Measurements from ENCODE around the gene LYPD6B. TPM values are rescaled to one million over a fixed set of nuclear protein-coding genes. Genes with fewer than 3 reads are reported as not detected.

The LYPD6B gene
- total and polyA plus RNA-seq, 9 donors, result 0.17 to 17.0 (median 1.2) TPM; not detected in 2

GRCh38 chr2:149205143-149205542, 166.6 kb downstream of the LYPD6B start:
- no peak overlapping the region for H3K4me3 ChIP-seq
- WGBS, 3 donors, result 86 to 89% (median 89%) methylated on average over 8 of the region's 8 CpGs

DNA sequence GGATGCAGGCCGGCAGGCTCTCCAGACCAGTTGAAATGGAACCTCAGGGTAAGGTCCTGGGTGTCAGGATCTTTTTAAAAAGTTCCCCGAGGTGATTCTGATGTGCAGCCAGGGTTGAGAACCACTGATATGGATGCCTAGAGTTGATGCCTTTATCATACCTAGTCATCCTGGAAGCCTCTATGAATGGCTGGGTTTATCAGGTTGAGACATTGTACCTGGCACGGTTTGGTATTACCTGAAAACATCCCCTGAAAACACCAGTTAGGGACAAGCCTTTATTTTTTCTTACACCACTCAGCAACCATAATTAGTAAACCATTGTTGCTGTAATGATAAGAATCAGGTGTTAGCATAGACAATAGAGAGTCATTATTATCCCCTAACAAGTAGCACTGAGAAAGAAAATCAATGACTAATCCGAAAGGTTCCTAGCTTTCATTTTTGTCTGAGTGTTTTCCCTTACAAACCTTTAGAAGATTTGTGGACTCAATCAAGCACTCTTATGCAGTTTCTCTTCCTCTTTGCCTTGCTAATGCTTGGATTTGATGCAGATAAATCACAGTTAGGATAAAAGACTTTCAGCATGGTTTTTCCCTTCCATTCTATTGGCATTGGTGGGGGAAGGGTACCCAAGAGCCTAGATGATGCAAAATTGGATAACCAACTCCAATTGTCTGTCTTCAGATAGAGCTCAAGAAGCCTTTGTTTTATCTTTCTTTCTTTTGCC, 175.4 kb downstream of the LYPD6B start:
- no peak for TF ChIP-seq EP300 (IDR thresholded peaks at IDR 0.05)
- no peak for TF ChIP-seq CTCF (IDR thresholded peaks at IDR 0.05)
- TF ChIP-seq POLR2A (IDR thresholded peaks at IDR 0.05), result no peak
- DNase-seq, result no peak
- intact Hi-C loops (cut with DNase I), result no loop called here
- no peak overlapping the region for H3K27ac ChIP-seq
- H3K4me1 ChIP-seq (ENCODE audit: insufficient read depth), result no peaks in the 10 kb centered on the region
- no peak overlapping the region for H3K4me3 ChIP-seq
- WGBS, 3 donors, result 90 to 93% (median 92%) methylated on average over 4 of the region's 4 CpGs
- H3K9me3 ChIP-seq, result no peaks in the 10 kb centered on the region
- H3K36me3 ChIP-seq, result no peaks in the 10 kb centered on the region
- no peaks in the 10 kb centered on the region for H3K27me3 ChIP-seq

More at GRCh38 chr2:149205143-149205542, 166.6 kb downstream of the LYPD6B start:
- no peak for DNase-seq
- Histone ChIP-seq H3K9me3 (no peaks in the 10 kb centered on the region), H3K27me3 (no peaks in the 10 kb centered on the region), H3K27ac (no peak overlapping the region), H3K36me3 (no peaks in the 10 kb centered on the region), H3K4me1 (ENCODE audit: insufficient read depth) (no peaks in the 10 kb centered on the region)
- intact Hi-C loops (cut with DNase I), result no loop called here
- no peak for TF ChIP-seq CTCF (IDR thresholded peaks at IDR 0.05)
- TF ChIP-seq EP300 (IDR thresholded peaks at IDR 0.05), result no peak
- no peak for TF ChIP-seq POLR2A (IDR thresholded peaks at IDR 0.05)

DNA sequence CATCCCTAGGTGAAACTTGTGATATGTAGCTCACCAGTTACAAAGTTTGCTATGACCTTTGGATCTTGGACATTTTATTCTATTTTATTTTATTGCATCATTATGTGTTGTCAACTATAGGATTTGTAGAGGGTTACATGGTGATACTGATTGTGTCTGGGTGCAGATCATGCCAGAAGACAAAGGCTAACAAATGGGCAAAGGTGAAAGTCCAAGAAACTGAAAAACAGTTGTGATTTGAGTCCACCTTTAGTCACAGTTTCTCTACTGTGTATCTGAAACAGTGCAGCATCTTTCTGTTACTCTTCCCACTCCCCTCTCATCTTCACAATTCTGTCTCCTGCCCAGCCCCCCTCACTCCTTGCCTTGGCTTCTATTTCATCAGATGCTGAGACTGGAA, 180.0 kb downstream of the LYPD6B start:
- TF ChIP-seq POLR2A (IDR thresholded peaks at IDR 0.05) (no peak), CTCF (IDR thresholded peaks at IDR 0.05) (no peak), EP300 (IDR thresholded peaks at IDR 0.05) (no peak)
- no peaks in the 10 kb centered on the region for H3K36me3 ChIP-seq
- H3K4me1 ChIP-seq (ENCODE audit: insufficient read depth), result no peaks in the 10 kb centered on the region
- H3K4me3 ChIP-seq, result no peak overlapping the region
- no peaks in the 10 kb centered on the region for H3K27me3 ChIP-seq
- H3K27ac ChIP-seq, result no peak overlapping the region
- H3K9me3 ChIP-seq, result no peaks in the 10 kb centered on the region
- no peak for DNase-seq
- intact Hi-C loops (cut with DNase I), result no loop called here

GRCh38 chr2:149219856-149220255, 181.4 kb downstream of the LYPD6B start:
- no peak for DNase-seq

More at GRCh38 chr2:149219856-149220255, 181.4 kb downstream of the LYPD6B start:
- Histone ChIP-seq H3K4me3 (no peak overlapping the region), H3K9me3 (no peaks in the 10 kb centered on the region), H3K27me3 (no peaks in the 10 kb centered on the region), H3K27ac (no peak overlapping the region), H3K36me3 (no peaks in the 10 kb centered on the region), H3K4me1 (ENCODE audit: insufficient read depth) (no peaks in the 10 kb centered on the region)
- no peak for TF ChIP-seq EP300 (IDR thresholded peaks at IDR 0.05)
- no peak for TF ChIP-seq CTCF (IDR thresholded peaks at IDR 0.05)
- no peak for TF ChIP-seq POLR2A (IDR thresholded peaks at IDR 0.05)
- 45 to 61% (median 52%) methylated on average over 3 of the region's 3 CpGs for WGBS, 3 donors
- intact Hi-C loops (cut with DNase I), result no loop called here

Measured in ovary (tissue), 9 donors.